Spinal cord (tissue), 10 donors: ENCODE results near the gene CRLF1. TPM values are rescaled to one million over a fixed set of nuclear protein-coding genes. Genes with fewer than 3 reads are reported as not detected.

Source experiments
- DNase-seq, 6 donors: peaks; one replicate each; pipeline versions ENCODE4 v3.0.0 to v3.0.0-alpha.2; 2013 to 2015; ENCODE audit warnings: low spot score in 6 of 6, low read depth in 4 of 6
- H3K27ac ChIP-seq: one replicate; pipeline ENCODE4 v1.5.1; 2013; ENCODE audit warnings: low read depth, low read length, control low read depth
- H3K27me3 ChIP-seq: one replicate; pipeline ENCODE4 v1.6.1; 2013; ENCODE audit warnings: low read length; ENCODE audit not compliant: control insufficient read depth, insufficient read depth
- H3K36me3 ChIP-seq: one replicate; pipeline ENCODE4 v1.6.1; 2013; ENCODE audit warnings: low read length; ENCODE audit not compliant: control insufficient read depth, insufficient read depth
- H3K4me1 ChIP-seq: one replicate; pipeline ENCODE4 v1.6.1; 2013; ENCODE audit warnings: low read length; ENCODE audit not compliant: control insufficient read depth, insufficient read depth
- H3K4me3 ChIP-seq: one replicate; pipeline ENCODE4 v1.5.1; 2013; ENCODE audit warnings: low read depth, low read length, control low read depth
- H3K9me3 ChIP-seq: one replicate; pipeline ENCODE4 v1.6.1; 2013; ENCODE audit warnings: low read length; ENCODE audit not compliant: control insufficient read depth, insufficient read depth
- WGBS: methylation state at CpG from one replicate; pipeline ENCODE4 v1.1.5; 2013; ENCODE audit warnings: missing lambda C conversion rate; ENCODE audit not compliant: insufficient coverage; 5-methylcytosine and 5-hydroxymethylcytosine counted together
- polyA plus RNA-seq, 2 donors: library from polyadenylated mRNA; unstranded; fragments of 120-200 nt; gene quantifications; one replicate each; pipeline ENCODE4 v1.2.1, GENCODE V29; 2013; ENCODE audit not compliant: insufficient read length in 2 of 2
- total RNA-seq, 2 donors: library from RNA; depleted of rRNA in 1 of 2; stranded (reverse); fragments of 120-200 nt in 1 of 2; fragments of >200 nt in 1 of 2; gene quantifications; one replicate each; pipeline versions ENCODE4 v1.2.3 to v1.2.4, GENCODE V29; 2013 to 2014
- donor health status: healthy.

Gene CRLF1
- total and polyA plus RNA-seq, 4 donors: 3.1 to 27.2 (median 13.9) TPM

DNA sequence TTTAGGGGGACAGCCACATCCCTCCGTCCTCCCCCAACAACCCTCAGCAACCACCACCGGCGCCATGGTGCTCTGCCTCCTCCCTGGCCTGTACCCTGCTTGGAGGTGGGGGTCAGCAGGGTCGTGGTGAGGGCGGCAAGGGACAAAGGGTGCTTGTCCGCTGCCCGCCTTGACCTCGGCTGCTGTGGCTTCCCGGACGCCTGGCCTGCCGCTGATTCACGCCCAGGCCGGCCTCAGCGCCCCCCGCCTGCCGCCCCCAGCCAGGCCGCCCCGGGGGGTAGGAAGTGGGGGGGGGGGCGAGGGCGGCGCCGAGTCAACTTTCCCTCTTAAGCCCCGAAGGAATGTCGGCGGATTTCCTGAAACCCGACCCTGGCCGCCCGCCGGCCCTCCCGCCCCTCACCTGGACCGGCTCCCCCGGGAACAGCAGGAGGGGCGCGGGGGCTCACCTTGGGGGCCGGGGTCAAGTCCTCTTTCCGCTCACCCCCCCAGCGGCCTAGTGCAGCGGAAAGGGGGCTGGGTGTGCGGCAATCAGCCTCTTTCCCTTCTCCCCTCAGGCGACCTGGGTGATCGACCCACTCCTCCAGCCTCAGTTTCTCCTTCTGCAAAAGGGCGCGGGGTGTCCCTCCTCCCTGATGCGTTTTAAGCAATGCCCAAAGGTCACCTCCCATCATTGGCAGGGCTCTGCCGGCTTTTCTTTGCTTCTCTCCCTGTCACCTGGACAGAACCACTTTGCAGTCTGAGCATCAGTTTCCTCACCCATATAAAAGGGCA, 4.1 kb upstream of the CRLF1 start:
- Histone ChIP-seq H3K36me3 (peaks cover 16% of the 10 kb centered on the region), H3K4me1 (peaks cover 57% of the 10 kb centered on the region), H3K27me3 (peaks cover 66% of the 10 kb centered on the region), H3K27ac (no peak overlapping the region), H3K4me3 (no peak overlapping the region), H3K9me3 (no peaks in the 10 kb centered on the region)
- no peak for DNase-seq
- 5% methylated on average over 38 of the region's 45 CpGs for WGBS

DNA sequence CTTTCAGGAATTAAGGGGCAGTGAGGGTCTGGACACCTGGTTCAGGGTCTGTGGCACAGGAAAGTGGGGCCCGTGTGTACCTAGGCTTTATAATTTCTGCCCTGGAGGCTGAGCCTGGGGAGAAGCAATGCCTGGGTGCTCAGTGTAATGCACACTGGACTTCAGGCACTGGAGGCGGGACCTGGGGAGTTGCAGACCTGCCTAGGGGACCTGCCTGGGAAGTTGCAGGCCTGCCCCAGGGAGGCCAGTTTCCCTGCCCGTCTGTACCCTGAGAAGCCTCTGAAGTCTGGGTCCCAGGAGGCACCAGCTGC, 3.6 kb upstream of the CRLF1 start:
- no peak for DNase-seq
- Histone ChIP-seq H3K4me1 (peaks cover 62% of the 10 kb centered on the region), H3K36me3 (peaks cover 15% of the 10 kb centered on the region), H3K27ac (no peak overlapping the region), H3K9me3 (no peaks in the 10 kb centered on the region), H3K27me3 (peaks cover 71% of the 10 kb centered on the region), H3K4me3 (no peak overlapping the region)
- WGBS: 27% methylated on average over 3 of the region's 3 CpGs

DNA sequence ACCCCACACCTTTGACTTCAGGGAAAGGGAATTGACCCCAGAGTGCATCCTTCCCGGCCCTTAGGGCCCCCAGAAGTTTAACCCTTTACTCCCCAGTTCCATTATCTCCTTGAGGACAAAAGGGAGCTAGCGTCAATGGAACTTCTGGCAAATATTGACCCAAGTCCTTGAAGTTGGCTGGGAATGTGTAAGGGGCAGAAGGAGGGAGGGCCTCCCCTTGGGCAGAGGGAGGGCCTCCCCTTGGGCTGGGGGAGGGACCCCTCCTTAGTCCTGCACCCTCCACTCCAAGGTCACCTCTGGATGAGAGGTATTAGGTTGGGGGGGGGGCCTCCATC, 3.1 kb upstream of the CRLF1 start:
- no peak for DNase-seq
- Histone ChIP-seq H3K36me3 (peaks cover 10% of the 10 kb centered on the region), H3K4me3 (no peak overlapping the region), H3K4me1 (peaks cover 63% of the 10 kb centered on the region), H3K27ac (no peak overlapping the region), H3K27me3 (peaks cover 76% of the 10 kb centered on the region), H3K9me3 (no peaks in the 10 kb centered on the region)
- whole genome bisulfite sequencing: 60% methylated on average over 1 of the region's 2 CpGs

DNA sequence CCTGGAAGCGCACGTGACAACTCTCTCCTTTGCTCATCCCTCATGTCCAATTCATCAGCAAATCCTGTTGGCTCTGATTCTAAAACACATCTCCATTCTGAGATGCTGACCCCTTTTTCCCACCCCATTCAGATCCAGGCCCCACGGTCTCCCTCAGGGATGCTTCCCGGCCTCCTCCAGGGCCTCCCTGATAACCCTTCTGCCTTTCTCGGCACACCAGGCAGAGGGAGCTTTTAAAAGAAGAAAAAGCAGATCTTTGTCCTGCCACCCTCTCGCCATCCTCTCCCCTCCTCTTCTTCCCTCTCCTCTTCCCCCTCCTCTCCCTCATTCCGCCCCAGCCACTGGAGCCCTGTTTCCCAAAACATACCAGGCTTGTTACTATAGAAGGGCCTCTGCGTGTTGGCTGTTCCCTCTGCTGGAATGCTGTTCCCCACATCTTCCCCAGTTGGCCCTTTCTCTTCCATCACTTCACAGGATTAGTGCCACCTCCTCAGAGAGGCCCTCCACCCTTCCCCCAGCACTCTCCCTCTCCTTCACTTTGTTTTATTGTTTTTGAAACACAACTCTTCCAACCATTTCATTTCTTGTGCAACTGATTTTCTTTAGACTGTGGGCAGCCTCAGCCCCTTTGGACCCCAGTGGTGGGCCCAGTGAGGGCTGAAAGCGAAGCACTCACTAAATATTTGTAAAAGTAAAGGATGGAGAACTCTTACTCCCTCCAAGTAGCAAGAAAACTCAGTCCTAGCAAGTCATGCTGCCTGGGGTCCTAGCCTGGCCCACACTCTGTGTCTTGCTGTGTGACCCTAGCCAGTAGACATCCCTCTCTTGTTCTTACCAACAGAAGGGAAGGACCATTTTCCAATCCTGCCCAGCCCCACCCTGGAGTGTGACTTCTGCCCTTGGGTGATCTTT, 2.5 kb upstream of the CRLF1 start:
- Histone ChIP-seq H3K27me3 (peaks cover 81% of the 10 kb centered on the region), H3K36me3 (peaks cover 3% of the 10 kb centered on the region), H3K4me1 (peaks cover 60% of the 10 kb centered on the region), H3K9me3 (no peaks in the 10 kb centered on the region), H3K4me3 (no peak overlapping the region), H3K27ac (no peak overlapping the region)
- WGBS: 35% methylated on average over 9 of the region's 9 CpGs
- no peak for DNase-seq

DNA sequence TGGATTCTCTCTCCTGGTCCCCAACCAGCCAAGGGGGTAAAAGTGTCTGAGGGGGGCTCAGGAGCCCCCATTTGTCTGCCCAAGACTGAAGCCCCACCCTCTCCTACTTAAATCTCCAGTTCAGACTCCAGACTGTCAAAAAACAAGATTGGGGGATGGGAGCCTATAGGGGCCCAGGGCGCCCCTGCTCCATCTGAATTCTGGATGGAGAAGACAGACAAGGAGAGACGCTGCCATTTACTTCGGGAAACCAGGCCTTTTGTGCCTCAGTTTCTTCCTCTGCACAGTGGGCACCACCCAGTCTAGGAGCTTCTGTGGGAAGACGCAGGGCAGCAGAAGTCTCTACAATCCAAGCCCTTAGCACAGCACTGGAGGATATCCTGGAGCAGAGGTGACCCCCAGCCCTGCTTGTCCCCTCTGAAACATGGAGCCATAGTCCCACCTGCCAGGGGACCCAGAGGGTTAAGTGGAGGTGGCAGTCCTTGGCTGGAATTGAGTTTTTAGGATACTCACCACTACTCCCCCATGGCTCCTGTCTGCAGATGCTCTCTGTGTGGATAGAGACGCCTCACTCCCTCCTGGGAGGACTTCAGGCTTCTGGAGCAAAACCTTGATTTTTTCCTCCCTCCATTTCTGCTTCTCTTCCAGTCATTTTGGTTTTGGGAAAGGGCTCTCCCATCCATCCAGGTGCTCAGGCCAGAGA, 1.7 kb upstream of the CRLF1 start:
- H3K27ac ChIP-seq: no peak overlapping the region
- H3K4me3 ChIP-seq: no peak overlapping the region
- no peaks in the 10 kb centered on the region for H3K9me3 ChIP-seq
- no peak for DNase-seq
- no peaks in the 10 kb centered on the region for H3K36me3 ChIP-seq
- 45% methylated on average over 2 of the region's 5 CpGs for WGBS
- H3K27me3 ChIP-seq: peaks cover 86% of the 10 kb centered on the region
- H3K4me1 ChIP-seq: peaks cover 60% of the 10 kb centered on the region

DNA sequence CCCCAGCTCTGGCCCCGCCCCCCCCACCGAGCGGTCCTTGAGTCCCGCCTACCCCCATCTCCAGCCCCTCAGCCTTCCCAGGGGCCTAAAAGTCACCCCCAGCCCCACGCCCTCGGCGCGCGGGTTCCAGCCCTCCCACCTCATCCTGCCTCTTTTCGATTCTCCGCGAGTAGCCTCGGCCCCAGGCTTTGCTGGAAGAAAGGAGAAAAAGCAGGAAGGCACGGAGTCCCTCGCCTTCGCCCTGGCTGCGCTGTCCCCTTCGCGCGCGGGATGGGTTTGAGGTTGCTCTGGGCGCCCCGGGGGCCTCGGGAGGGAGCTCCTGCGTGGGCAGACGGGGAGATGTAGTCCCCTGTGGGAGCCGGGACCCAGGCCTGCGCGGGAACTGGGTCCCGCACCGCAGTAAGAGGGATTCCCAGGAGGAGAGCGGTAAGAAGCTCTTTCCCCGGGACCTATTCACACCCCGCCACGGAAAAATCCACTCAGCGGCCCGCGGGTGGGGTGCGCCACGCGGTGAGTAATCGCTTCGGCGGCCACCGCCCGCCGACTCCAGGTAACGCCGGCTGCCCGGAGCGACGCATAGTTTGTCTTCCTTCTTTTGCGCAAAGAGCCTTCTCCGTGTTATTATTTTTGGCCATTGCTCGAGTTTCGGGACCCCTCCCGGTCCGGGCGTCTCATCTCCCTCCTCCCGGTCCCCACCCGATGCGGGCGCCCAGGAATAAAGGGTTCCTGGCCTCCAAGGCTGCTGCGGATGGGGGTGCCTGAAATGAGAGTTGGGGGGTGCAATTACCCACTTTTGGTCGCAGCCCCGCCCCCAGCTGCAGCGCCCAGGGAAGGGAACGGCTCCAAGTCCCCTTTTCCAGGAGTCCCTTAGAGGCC, 865 bp upstream of the CRLF1 start:
- Histone ChIP-seq H3K27ac (no peak overlapping the region), H3K4me1 (peaks cover 59% of the 10 kb centered on the region), H3K4me3 (no peak overlapping the region), H3K36me3 (no peaks in the 10 kb centered on the region), H3K9me3 (no peaks in the 10 kb centered on the region), H3K27me3 (peaks cover 91% of the 10 kb centered on the region)
- under 1% methylated on average over 59 of the region's 68 CpGs for WGBS
- no peak for DNase-seq

DNA sequence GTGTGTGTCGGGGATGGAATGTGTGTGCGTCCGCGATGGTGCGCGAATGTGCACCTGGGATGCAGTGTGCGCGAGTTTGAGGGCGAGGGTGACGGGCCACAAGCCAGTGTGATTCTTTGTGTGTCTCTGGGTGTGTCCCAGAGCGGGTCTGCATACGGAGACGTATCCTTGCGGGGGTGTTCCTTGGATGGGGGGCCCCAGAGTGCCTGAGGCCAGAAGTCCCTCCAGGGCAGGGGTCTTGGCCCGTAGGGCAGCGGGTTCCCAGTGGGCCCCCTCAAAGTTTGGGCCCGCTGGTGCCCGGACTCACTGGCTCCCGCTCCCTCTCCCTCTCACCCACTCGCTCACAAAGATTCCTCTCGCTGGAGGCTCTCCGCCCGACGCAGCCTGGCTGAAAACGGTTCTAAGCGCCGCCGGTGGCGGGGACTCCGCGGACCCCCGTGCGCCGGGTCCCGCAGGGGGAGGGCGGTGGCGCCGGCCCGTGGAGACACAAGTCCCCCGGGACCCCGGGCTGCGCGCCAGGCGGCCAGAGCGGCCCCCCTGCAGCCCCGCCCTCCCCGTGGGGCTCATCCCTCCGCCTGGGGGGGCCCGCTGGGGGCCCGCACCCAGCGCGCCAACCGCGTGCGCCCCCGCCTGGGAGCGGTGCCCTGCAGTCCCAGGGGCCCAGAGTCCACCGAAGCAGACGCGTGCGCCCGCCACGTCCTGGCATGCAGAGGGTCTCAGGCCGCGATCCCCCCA, 886 bp downstream of the CRLF1 start:
- 2% methylated on average over 64 of the region's 65 CpGs for WGBS
- Histone ChIP-seq H3K27me3 (peaks cover 83% of the 10 kb centered on the region), H3K27ac (no peak overlapping the region), H3K36me3 (no peaks in the 10 kb centered on the region), H3K4me1 (peaks cover 42% of the 10 kb centered on the region), H3K4me3 (no peak overlapping the region), H3K9me3 (no peaks in the 10 kb centered on the region)
- DNase-seq: no peak

DNA sequence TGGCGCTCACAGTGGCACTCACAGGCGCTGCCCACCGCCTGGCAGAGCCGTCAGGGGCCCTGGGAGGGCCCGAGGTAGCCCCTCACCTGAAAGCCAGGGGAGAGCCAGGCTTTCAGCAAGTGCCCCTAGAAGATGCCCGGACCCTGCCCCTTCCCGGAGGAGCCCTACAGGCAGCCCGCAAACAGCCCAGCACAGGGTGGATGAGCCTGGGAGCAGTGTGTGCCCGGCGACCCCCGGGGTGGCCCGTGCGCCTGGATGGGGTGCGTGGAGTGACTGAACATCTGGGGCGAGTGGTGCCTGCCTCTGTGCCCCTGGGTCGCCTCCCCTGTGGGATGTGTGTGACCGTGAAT, 1.4 kb downstream of the CRLF1 start:
- DNase-seq: no peak
- no peak overlapping the region for H3K4me3 ChIP-seq
- H3K4me1 ChIP-seq: peaks cover 36% of the 10 kb centered on the region
- no peaks in the 10 kb centered on the region for H3K36me3 ChIP-seq
- H3K27me3 ChIP-seq: peaks cover 78% of the 10 kb centered on the region
- no peaks in the 10 kb centered on the region for H3K9me3 ChIP-seq
- H3K27ac ChIP-seq: no peak overlapping the region
- WGBS: 8% methylated on average over 17 of the region's 17 CpGs

DNA sequence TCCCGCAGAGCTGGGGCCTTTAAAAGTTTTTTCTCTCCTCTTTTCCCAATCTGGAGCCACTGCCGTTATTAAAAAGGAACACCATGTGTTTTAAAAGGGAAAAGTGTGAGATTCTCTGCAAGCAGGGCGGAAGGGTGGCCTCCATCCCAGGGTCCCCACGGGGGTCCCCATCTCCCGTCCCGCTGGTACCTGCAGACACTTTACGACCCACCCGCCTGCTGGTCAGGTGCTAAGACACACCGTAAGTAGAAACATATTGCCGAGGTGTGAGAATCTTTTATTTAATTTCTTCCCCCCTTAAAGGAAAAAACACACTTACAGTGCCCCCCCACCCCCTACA, 1.8 kb downstream of the CRLF1 start:
- no peak for DNase-seq
- no peaks in the 10 kb centered on the region for H3K9me3 ChIP-seq
- H3K27me3 ChIP-seq: peaks cover 76% of the 10 kb centered on the region
- WGBS: 42% methylated on average over 3 of the region's 10 CpGs
- no peak overlapping the region for H3K27ac ChIP-seq
- H3K4me3 ChIP-seq: no peak overlapping the region
- H3K36me3 ChIP-seq: no peaks in the 10 kb centered on the region
- peaks cover 35% of the 10 kb centered on the region for H3K4me1 ChIP-seq
